HCT116 (cell line): Measurements from ENCODE around the gene ATG5. TPM values are rescaled to one million over a fixed set of nuclear protein-coding genes. Genes with fewer than 3 reads are reported as not detected.

Experiments used
- ATAC-seq: fragments of 200-7000 bp; cut with Tn5 transposase; 2 replicates; pipeline ENCODE4 v1.9.1; 2020; ENCODE audit warnings: mild to moderate bottlenecking, moderate library complexity
- BruUV-seq: library from RNA; stranded (reverse); fragments of 400-500 nt; replicated peaks from 2 replicates; lab custom pipeline; 2021; lab: Mats Ljungman, UMichigan
- CTCF ChIA-PET: fragments of 300-600 bp; sonication (Branson Sonifier 250); formaldehyde crosslinking; loops from one replicate; lab custom pipeline; 2021; ENCODE audit warnings: antibody characterized with exemption; lab: Charles Lee
- POLR2A ChIA-PET: fragments of 300-600, 350-600 bp; sonication (Branson Sonifier 250); formaldehyde crosslinking; loops from one replicate; lab custom pipeline; 2021; ENCODE audit warnings: antibody characterized with exemption; lab: Charles Lee
- RAD21 ChIA-PET, 2 experiments: fragments of 300-600 bp; sonication (Branson Sonifier 250); formaldehyde crosslinking; loops; one replicate each; lab custom pipeline; 2023; ENCODE audit warnings: low total read pairs in 2 of 2; ENCODE audit not compliant: uncharacterized antibody in 2 of 2, unreplicated experiment in 2 of 2, low non-redundant PET in 1 of 2; lab: Charles Lee
- DNase-seq: peaks from one replicate; pipeline ENCODE4 v3.0.0-alpha.2; 2010; ENCODE audit warnings: low read depth, low spot score
- H2AFZ ChIP-seq: fragments of 200-600 bp; shearing (Covaris generic), sonication (generic); 2 replicates; pipeline ENCODE4 v1.6.1; 2017; ENCODE audit warnings: low read depth, mixed run types, mixed read lengths, antibody characterized with exemption, low read length; ENCODE audit not compliant: poor library complexity, severe bottlenecking
- H3K27ac ChIP-seq: 2 replicates; pipeline ENCODE4 v1.5.1; 2012; ENCODE audit warnings: low read depth, low read length
- H3K27me3 ChIP-seq: fragments of 200-600 bp; sonication (generic); 2 replicates; pipeline ENCODE4 v1.6.1; 2016; ENCODE audit warnings: mixed run types, low read length, mixed read lengths; ENCODE audit not compliant: insufficient read depth
- H3K36me3 ChIP-seq, 2 experiments: fragments of 200-500 bp in 1 of 2; fragments of 200-600 bp in 1 of 2; sonication (Bioruptor generic) in 1 of 2; sonication (generic) in 1 of 2; 2 replicates each; pipeline versions ENCODE4 v1.5.1 to v1.6.1; 2014 to 2016; ENCODE audit warnings: low read length in 2 of 2, inconsistent platforms in 1 of 2, mixed read lengths in 1 of 2, mixed run types in 1 of 2; ENCODE audit not compliant: insufficient read depth in 2 of 2, control insufficient read depth in 1 of 2
- H3K4me1 ChIP-seq, 2 experiments: fragments of 200-600 bp in 1 of 2; sonication (generic) in 1 of 2; 2 replicates each; pipeline versions ENCODE4 v1.5.1 to v1.6.1; 2012 to 2017; ENCODE audit warnings: low read length in 2 of 2, inconsistent platforms in 1 of 2, mild to moderate bottlenecking in 1 of 2, mixed read lengths in 1 of 2, mixed run types in 1 of 2, moderate library complexity in 1 of 2; ENCODE audit not compliant: insufficient read depth in 2 of 2, control insufficient read depth in 1 of 2
- H3K4me2 ChIP-seq: fragments of 200-600 bp; sonication (generic); 2 replicates; pipeline ENCODE4 v1.6.1; 2017; ENCODE audit warnings: mixed run types, low read length, mixed read lengths
- H3K4me3 ChIP-seq, 2 experiments: fragments of 200-600 bp in 1 of 2; sonication (generic) in 1 of 2; replicated peaks in 1 of 2; 2 replicates each; pipeline ENCODE4 v1.5.1; 2011 to 2016; ENCODE audit warnings: low read length in 2 of 2, control low read depth in 1 of 2, low read depth in 1 of 2, mild to moderate bottlenecking in 1 of 2, mixed read lengths in 1 of 2, mixed run types in 1 of 2
- H3K79me2 ChIP-seq: fragments of 200-600 bp; sonication (generic); 2 replicates; pipeline ENCODE4 v1.6.1; 2017; ENCODE audit warnings: mild to moderate bottlenecking, mixed run types, low read length, moderate library complexity, mixed read lengths; ENCODE audit not compliant: insufficient read depth
- H3K9ac ChIP-seq: fragments of 200-600 bp; sonication (generic); 2 replicates; pipeline ENCODE4 v1.6.1; 2016; ENCODE audit warnings: low read length, mixed read lengths
- H3K9me2 ChIP-seq: fragments of 200-600 bp; sonication (generic), shearing (Covaris generic); 2 replicates; pipeline ENCODE4 v1.6.1; 2017; ENCODE audit warnings: mixed run types, mild to moderate bottlenecking, moderate library complexity; ENCODE audit not compliant: insufficient read depth
- H3K9me3 ChIP-seq, 2 experiments: fragments of 200-500 bp in 1 of 2; fragments of 200-600 bp in 1 of 2; sonication (Bioruptor generic) in 1 of 2; sonication (generic) in 1 of 2; 2 replicates each; pipeline ENCODE4 v1.6.1; 2014 to 2017; ENCODE audit warnings: low read length in 2 of 2, mixed read lengths in 2 of 2, inconsistent platforms in 1 of 2, low read depth in 1 of 2, mild to moderate bottlenecking in 1 of 2, mixed run types in 1 of 2, moderate library complexity in 1 of 2; ENCODE audit not compliant: control insufficient read depth in 1 of 2, insufficient read depth in 1 of 2
- H4K20me1 ChIP-seq: fragments of 200-600 bp; sonication (generic), shearing (Covaris generic); 2 replicates; pipeline ENCODE4 v1.6.1; 2017; ENCODE audit warnings: mixed run types, mild to moderate bottlenecking, moderate library complexity; ENCODE audit not compliant: insufficient read depth
- CEBPB ChIP-seq: IDR thresholded peaks from 2 replicates; pipeline ENCODE4 v1.6.1; 2012; ENCODE audit warnings: low read depth
- ELF1 ChIP-seq: IDR thresholded peaks from 2 replicates; pipeline ENCODE4 v1.6.1; 2012; ENCODE audit warnings: low read depth, borderline replicate concordance
- EZH2phosphoT487 ChIP-seq: fragments of 200-600 bp; IDR thresholded peaks from 2 replicates; pipeline ENCODE4 v1.6.1; 2018; ENCODE audit warnings: antibody characterized with exemption, borderline replicate concordance
- FOSL1 ChIP-seq: IDR thresholded peaks from 2 replicates; pipeline ENCODE4 v1.6.1; 2012; ENCODE audit warnings: low read depth
- POLR2AphosphoS5 ChIP-seq: IDR thresholded peaks from 2 replicates; pipeline ENCODE4 v1.6.1; 2011; ENCODE audit warnings: mild to moderate bottlenecking, low read depth, low read length, moderate library complexity
- RAD21 ChIP-seq: IDR thresholded peaks from 2 replicates; pipeline ENCODE4 v1.6.1; 2012; ENCODE audit warnings: low read depth, mild to moderate bottlenecking
- SRF ChIP-seq: IDR thresholded peaks from 2 replicates; pipeline ENCODE4 v1.6.1; 2012; ENCODE audit warnings: low read depth
- TCF7L2 ChIP-seq: IDR thresholded peaks from 2 replicates; pipeline ENCODE4 v1.7.0; 2011; ENCODE audit warnings: borderline replicate concordance, inconsistent platforms; ENCODE audit not compliant: insufficient read depth, insufficient read length; ENCODE audit errors: extremely low read depth
- YY1 ChIP-seq: IDR thresholded peaks from 2 replicates; pipeline ENCODE4 v1.6.1; 2011; ENCODE audit warnings: low read length, low read depth, moderate library complexity, mild to moderate bottlenecking; ENCODE audit not compliant: insufficient replicate concordance; ENCODE audit errors: extremely low read depth
- ZFX ChIP-seq: fragments of 450-650 bp; IDR thresholded peaks from 2 replicates; pipeline ENCODE4 v1.6.1; 2017
- ZNF274 ChIP-seq: fragments of 200-500 bp; sonication (Bioruptor generic); IDR thresholded peaks from 2 replicates; pipeline ENCODE4 v1.6.1; 2014; ENCODE audit warnings: mild to moderate bottlenecking, low read depth, low read length, inconsistent platforms
- intact Hi-C: fragments of 100-400 bp; cut with micrococcal nuclease; formaldehyde crosslinking; loops from 2 replicates; pipeline ENCODE4 v1.10.0; 2022
- total RNA-seq: library from RNA; stranded (reverse); gene quantifications from one replicate; pipeline ENCODE4 v1.2.1, GENCODE V29; 2021; ENCODE audit not compliant: unreplicated experiment
- TF ChIP-seq, protein P1 (sequence below): IDR thresholded peaks from 2 replicates; pipeline ENCODE4 v1.6.1; 2012; ENCODE audit warnings: low read depth
- TF ChIP-seq, protein P2 (sequence below): IDR thresholded peaks from 2 replicates; pipeline ENCODE4 v1.6.1; 2012
- TF ChIP-seq, protein P3 (sequence below): IDR thresholded peaks from 2 replicates; pipeline ENCODE4 v1.6.1; 2011; ENCODE audit warnings: mild to moderate bottlenecking, low read length, moderate library complexity; ENCODE audit not compliant: insufficient replicate concordance; ENCODE audit errors: extremely low read depth
- TF ChIP-seq, protein P4 (sequence below): IDR thresholded peaks from 2 replicates; pipeline ENCODE4 v1.6.1; 2012

The ATG5 gene
- total RNA-seq, 1 experiment from 2014 or later = 39.6 TPM

DNA sequence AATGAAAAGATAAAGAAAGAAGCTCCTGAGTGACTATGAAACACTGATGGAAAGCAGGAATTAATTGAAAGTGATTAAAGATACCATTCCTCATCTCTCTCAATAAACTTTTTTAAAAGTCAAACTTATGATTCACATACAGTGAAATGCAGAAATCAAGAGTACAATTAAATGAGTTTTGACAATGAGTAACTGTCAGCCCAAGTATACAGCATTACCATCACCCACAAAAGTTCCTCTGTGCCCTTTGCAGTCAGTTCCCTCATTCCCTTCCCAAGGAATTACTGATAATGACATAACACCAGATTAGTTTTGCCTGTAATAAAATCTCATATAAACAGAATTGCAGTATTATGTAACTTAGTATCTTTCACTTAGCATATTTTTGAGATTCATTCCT lies 44.5 kb downstream of the ATG5 start:
- Histone ChIP-seq H3K27ac (no peak overlapping the region), H2AFZ (no peak overlapping the region), H3K27me3 (no peaks in the 10 kb centered on the region), H3K4me2 (no peak overlapping the region), H4K20me1 (no peaks in the 10 kb centered on the region), H3K79me2 (peaks cover 37% of the 10 kb centered on the region)
- POLR2A ChIA-PET = no interaction called here
- no peak for ATAC-seq
- intact Hi-C loops = no loop called here
- TF ChIP-seq, protein P1, sequence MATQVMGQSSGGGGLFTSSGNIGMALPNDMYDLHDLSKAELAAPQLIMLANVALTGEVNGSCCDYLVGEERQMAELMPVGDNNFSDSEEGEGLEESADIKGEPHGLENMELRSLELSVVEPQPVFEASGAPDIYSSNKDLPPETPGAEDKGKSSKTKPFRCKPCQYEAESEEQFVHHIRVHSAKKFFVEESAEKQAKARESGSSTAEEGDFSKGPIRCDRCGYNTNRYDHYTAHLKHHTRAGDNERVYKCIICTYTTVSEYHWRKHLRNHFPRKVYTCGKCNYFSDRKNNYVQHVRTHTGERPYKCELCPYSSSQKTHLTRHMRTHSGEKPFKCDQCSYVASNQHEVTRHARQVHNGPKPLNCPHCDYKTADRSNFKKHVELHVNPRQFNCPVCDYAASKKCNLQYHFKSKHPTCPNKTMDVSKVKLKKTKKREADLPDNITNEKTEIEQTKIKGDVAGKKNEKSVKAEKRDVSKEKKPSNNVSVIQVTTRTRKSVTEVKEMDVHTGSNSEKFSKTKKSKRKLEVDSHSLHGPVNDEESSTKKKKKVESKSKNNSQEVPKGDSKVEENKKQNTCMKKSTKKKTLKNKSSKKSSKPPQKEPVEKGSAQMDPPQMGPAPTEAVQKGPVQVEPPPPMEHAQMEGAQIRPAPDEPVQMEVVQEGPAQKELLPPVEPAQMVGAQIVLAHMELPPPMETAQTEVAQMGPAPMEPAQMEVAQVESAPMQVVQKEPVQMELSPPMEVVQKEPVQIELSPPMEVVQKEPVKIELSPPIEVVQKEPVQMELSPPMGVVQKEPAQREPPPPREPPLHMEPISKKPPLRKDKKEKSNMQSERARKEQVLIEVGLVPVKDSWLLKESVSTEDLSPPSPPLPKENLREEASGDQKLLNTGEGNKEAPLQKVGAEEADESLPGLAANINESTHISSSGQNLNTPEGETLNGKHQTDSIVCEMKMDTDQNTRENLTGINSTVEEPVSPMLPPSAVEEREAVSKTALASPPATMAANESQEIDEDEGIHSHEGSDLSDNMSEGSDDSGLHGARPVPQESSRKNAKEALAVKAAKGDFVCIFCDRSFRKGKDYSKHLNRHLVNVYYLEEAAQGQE = no peak
- TF ChIP-seq RAD21 = no peak
- no peak for TF ChIP-seq YY1
- no peak for TF ChIP-seq TCF7L2
- TF ChIP-seq POLR2AphosphoS5 = no peak
- TF ChIP-seq, protein P2, sequence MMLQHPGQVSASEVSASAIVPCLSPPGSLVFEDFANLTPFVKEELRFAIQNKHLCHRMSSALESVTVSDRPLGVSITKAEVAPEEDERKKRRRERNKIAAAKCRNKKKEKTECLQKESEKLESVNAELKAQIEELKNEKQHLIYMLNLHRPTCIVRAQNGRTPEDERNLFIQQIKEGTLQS = no peak
- no peak for TF ChIP-seq ELF1
- no peak for TF ChIP-seq ZFX
- TF ChIP-seq, protein P3, sequence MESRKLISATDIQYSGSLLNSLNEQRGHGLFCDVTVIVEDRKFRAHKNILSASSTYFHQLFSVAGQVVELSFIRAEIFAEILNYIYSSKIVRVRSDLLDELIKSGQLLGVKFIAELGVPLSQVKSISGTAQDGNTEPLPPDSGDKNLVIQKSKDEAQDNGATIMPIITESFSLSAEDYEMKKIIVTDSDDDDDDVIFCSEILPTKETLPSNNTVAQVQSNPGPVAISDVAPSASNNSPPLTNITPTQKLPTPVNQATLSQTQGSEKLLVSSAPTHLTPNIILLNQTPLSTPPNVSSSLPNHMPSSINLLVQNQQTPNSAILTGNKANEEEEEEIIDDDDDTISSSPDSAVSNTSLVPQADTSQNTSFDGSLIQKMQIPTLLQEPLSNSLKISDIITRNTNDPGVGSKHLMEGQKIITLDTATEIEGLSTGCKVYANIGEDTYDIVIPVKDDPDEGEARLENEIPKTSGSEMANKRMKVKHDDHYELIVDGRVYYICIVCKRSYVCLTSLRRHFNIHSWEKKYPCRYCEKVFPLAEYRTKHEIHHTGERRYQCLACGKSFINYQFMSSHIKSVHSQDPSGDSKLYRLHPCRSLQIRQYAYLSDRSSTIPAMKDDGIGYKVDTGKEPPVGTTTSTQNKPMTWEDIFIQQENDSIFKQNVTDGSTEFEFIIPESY = no peak
- no peak for TF ChIP-seq FOSL1
- TF ChIP-seq, protein P4, sequence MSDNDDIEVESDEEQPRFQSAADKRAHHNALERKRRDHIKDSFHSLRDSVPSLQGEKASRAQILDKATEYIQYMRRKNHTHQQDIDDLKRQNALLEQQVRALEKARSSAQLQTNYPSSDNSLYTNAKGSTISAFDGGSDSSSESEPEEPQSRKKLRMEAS = no peak
- no peak for TF ChIP-seq EZH2phosphoT487
- no peak for TF ChIP-seq SRF
- no peak for TF ChIP-seq ZNF274
- no peak for TF ChIP-seq CEBPB
- TF ChIP-seq, all 23 proteins: peak for 0
- Histone ChIP-seq H3K9me2 (no peaks in the 10 kb centered on the region), H3K9me3 (no peaks in the 10 kb centered on the region), H3K4me1 (no peaks in the 10 kb centered on the region), H3K4me3 (no peak overlapping the region), H3K36me3 (peaks cover 0 to 4% of the 10 kb centered on the region in 2 experiments; a peak in 1 of 4 replicates), H3K9ac (no peak overlapping the region)
- ChIA-PET RAD21 (no interaction called here), CTCF (no interaction called here)
- no TSS peak for BruUV-seq
- DNase-seq = no peak
